ENCODE measurements around the gene PARP6.

DNA sequence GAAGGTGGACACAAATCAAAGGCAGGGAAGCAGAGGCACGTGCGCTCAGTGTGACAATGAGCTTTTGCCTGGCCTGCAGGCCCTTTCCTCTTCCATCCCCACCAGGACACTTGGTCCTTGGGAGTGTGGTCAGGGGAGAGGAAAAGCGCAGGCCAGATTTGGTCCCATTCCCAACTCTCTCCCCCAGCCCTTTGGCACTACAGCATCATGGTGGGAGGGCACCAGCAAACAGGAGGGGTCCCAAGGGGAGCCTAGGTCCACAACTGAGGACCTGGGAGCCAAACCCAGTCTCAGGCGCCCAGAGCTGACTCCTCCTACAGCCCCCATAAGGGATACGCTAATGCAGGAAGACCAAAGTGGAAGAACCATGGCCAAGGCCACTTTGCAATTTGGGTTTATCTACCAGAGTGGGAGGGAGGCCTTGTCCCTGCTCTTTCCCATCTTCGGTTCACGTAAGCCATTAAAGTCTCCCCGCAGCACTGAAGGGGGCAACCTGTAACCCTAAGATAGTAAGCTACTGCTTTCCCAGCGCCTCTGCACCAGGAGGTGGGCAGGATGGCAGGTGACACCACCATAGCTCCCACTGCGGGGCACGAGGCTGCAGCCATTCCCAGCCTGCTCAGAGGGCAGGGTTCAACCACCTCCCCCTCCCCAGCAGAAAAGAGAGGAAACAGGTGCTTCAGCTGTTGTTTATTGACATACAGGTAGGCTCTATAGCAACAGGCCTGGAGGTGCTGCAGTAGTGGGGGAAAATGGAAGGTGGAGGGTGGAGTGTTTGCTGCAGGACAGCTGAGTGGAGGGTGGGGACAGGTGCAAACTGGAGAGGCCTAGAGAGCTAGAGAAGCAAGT is 73.8 kb downstream of the PARP6 start:
- TF ChIP-seq POLR2A (IDR thresholded peaks at IDR 0.05) (no peak), EP300 (IDR thresholded peaks at IDR 0.05) (no peak)
- TF ChIP-seq, protein P1, sequence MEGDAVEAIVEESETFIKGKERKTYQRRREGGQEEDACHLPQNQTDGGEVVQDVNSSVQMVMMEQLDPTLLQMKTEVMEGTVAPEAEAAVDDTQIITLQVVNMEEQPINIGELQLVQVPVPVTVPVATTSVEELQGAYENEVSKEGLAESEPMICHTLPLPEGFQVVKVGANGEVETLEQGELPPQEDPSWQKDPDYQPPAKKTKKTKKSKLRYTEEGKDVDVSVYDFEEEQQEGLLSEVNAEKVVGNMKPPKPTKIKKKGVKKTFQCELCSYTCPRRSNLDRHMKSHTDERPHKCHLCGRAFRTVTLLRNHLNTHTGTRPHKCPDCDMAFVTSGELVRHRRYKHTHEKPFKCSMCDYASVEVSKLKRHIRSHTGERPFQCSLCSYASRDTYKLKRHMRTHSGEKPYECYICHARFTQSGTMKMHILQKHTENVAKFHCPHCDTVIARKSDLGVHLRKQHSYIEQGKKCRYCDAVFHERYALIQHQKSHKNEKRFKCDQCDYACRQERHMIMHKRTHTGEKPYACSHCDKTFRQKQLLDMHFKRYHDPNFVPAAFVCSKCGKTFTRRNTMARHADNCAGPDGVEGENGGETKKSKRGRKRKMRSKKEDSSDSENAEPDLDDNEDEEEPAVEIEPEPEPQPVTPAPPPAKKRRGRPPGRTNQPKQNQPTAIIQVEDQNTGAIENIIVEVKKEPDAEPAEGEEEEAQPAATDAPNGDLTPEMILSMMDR (IDR thresholded peaks at IDR 0.05) = no peak

Data from ovary (tissue), 3 donors.